GM12878 (cell line): ENCODE data around the gene SFPQ. TPM values are rescaled to one million over a fixed set of nuclear protein-coding genes. Genes with fewer than 3 reads are reported as not detected.

ENCODE experiments used
- ATAC-seq: fragments of 200-7000 bp; cut with Tn5 transposase; 3 replicates; pipeline ENCODE4 v1.9.1; 2020; ENCODE audit warnings: mild to moderate bottlenecking, moderate library complexity
- BruUV-seq: library from RNA; stranded (reverse); fragments of 400-500 nt; replicated peaks from 2 replicates; lab custom pipeline; 2021; lab: Mats Ljungman, UMichigan
- CTCF ChIA-PET: fragments of 300-600 bp; sonication (Branson Sonifier 250); formaldehyde crosslinking; extraction: SDS; loops from one replicate; lab custom pipeline; 2021; ENCODE audit warnings: inconsistent platforms; lab: Yijun Ruan, JAX
- POLR2A ChIA-PET: fragments of 350-600 bp; formaldehyde crosslinking; extraction: SDS; loops from one replicate; lab custom pipeline; 2021; ENCODE audit warnings: inconsistent platforms; lab: Charles Lee
- RAD21 ChIA-PET: fragments of 300-600 bp; sonication (Branson Sonifier 250); formaldehyde crosslinking; loops from one replicate; lab custom pipeline; 2023; ENCODE audit warnings: antibody characterized with exemption; ENCODE audit not compliant: unreplicated experiment; lab: Charles Lee
- SMC1A ChIA-PET: fragments of 300-600 bp; sonication (Branson Sonifier 250); formaldehyde crosslinking; loops from one replicate; lab custom pipeline; 2023; ENCODE audit not compliant: unreplicated experiment, uncharacterized antibody; lab: Charles Lee
- DNase-seq: peaks from one replicate; pipeline ENCODE4 v3.0.0-alpha.2; 2011; ENCODE audit warnings: low read depth, low spot score
- FAIRE-seq: peaks from 3 replicates; lab custom pipeline; 2011; peaks lifted over from hg19 to GRCh38; lab: Jason Lieb, UNC
- H2AFZ ChIP-seq: 2 replicates; pipeline ENCODE4 v1.6.0; 2011; ENCODE audit warnings: low read depth, low read length, control low read depth; ENCODE audit not compliant: control insufficient read depth
- H3K27ac ChIP-seq: 2 replicates; pipeline ENCODE4 v1.5.1; 2011; ENCODE audit warnings: control low read depth; ENCODE audit not compliant: control insufficient read depth, insufficient read depth
- H3K27me3 ChIP-seq, 2 experiments: replicated peaks in 1 of 2; 2 replicates each; pipeline versions ENCODE4 v1.6.0 to v1.6.1; 2011; ENCODE audit warnings: low read length in 1 of 2; ENCODE audit not compliant: control insufficient read depth in 2 of 2, insufficient read depth in 2 of 2
- H3K36me3 ChIP-seq, 2 experiments: 2 replicates each; pipeline ENCODE4 v1.5.1; 2011; ENCODE audit warnings: low read length in 1 of 2; ENCODE audit not compliant: control insufficient read depth in 2 of 2, insufficient read depth in 2 of 2
- H3K4me1 ChIP-seq: 2 replicates; pipeline ENCODE4 v1.6.1; 2011; ENCODE audit warnings: mild to moderate bottlenecking, low read length, moderate library complexity, mixed read lengths; ENCODE audit not compliant: control insufficient read depth, insufficient read depth
- H3K4me2 ChIP-seq: 2 replicates; pipeline ENCODE4 v1.6.0; 2011; ENCODE audit warnings: control low read depth; ENCODE audit not compliant: control insufficient read depth, insufficient read depth
- H3K4me3 ChIP-seq: fragments of 200-600 bp; sonication (generic); 2 replicates; pipeline ENCODE4 v1.5.1; 2016
- H3K79me2 ChIP-seq: 2 replicates; pipeline ENCODE4 v1.6.0; 2011; ENCODE audit warnings: low read length; ENCODE audit not compliant: control insufficient read depth, insufficient read depth
- H3K9ac ChIP-seq: 2 replicates; pipeline ENCODE4 v1.8.0; 2011; ENCODE audit warnings: low read length, control low read depth, mixed read lengths; ENCODE audit not compliant: control insufficient read depth, insufficient read depth
- H3K9me3 ChIP-seq: replicated peaks from 3 replicates; pipeline ENCODE4 v1.5.1; 2011; ENCODE audit warnings: mild to moderate bottlenecking, low read length; ENCODE audit not compliant: control insufficient read depth, insufficient read depth
- H4K20me1 ChIP-seq: 2 replicates; pipeline ENCODE4 v1.6.0; 2011; ENCODE audit not compliant: control insufficient read depth, insufficient read depth
- ATF7 ChIP-seq: fragments of 450-650 bp; IDR thresholded peaks from 2 replicates; pipeline ENCODE4 v1.6.1; 2016; ENCODE audit warnings: low read depth, mild to moderate bottlenecking
- BRCA1 ChIP-seq: IDR thresholded peaks from 2 replicates; pipeline ENCODE4 v1.6.1; 2011; ENCODE audit warnings: low read depth, low read length, improper control_type of control experiment
- CEBPB ChIP-seq, 2 experiments: fragments of 150-350 bp in 1 of 2; IDR thresholded peaks; 2 replicates each; pipeline ENCODE4 v1.6.1; 2012 to 2014; ENCODE audit warnings: low read depth in 2 of 2, low read length in 2 of 2, borderline replicate concordance in 1 of 2, inconsistent platforms in 1 of 2
- CHD1 ChIP-seq: IDR thresholded peaks from 2 replicates; pipeline ENCODE4 v1.6.1; 2012; ENCODE audit warnings: low read depth, low read length, improper control_type of control experiment
- CHD2 ChIP-seq: IDR thresholded peaks from 2 replicates; pipeline ENCODE4 v1.6.1; 2011; ENCODE audit warnings: low read depth, low read length, improper control_type of control experiment, borderline replicate concordance
- CUX1 ChIP-seq: IDR thresholded peaks from 2 replicates; pipeline ENCODE4 v1.6.1; 2012; ENCODE audit warnings: improper control_type of control experiment, low read depth, low read length; ENCODE audit not compliant: insufficient replicate concordance
- FOXK2 ChIP-seq: fragments of 450-650 bp; IDR thresholded peaks from 2 replicates; pipeline ENCODE4 v1.6.1; 2017; ENCODE audit warnings: mild to moderate bottlenecking, moderate library complexity
- IRF4 ChIP-seq: IDR thresholded peaks from 2 replicates; pipeline ENCODE4 v1.6.1; 2011; ENCODE audit warnings: low read depth, low read length
- JUND ChIP-seq: IDR thresholded peaks from 2 replicates; pipeline ENCODE4 v1.6.1; 2012; ENCODE audit warnings: low read depth, mild to moderate bottlenecking, low read length, improper control_type of control experiment, moderate library complexity
- MTA2 ChIP-seq: fragments of 450-650 bp; IDR thresholded peaks from 2 replicates; pipeline ENCODE4 v1.6.1; 2016; ENCODE audit warnings: low read depth, mild to moderate bottlenecking, moderate library complexity
- RB1 ChIP-seq: fragments of 450-650 bp; formaldehyde crosslinking; IDR thresholded peaks from 2 replicates; pipeline ENCODE4 v1.6.1; 2017; ENCODE audit warnings: mild to moderate bottlenecking, borderline replicate concordance
- STAT1 ChIP-seq: fragments of 450-650 bp; conservative IDR thresholded peaks from 2 replicates; pipeline ENCODE4 v1.6.1; 2014; ENCODE audit warnings: antibody characterized with exemption, mild to moderate bottlenecking
- SUZ12 ChIP-seq: fragments of 200-600 bp; sonication (generic); IDR thresholded peaks from one replicate; pipeline ENCODE4 v1.6.1; 2018; ENCODE audit warnings: antibody characterized with exemption, mild to moderate bottlenecking; ENCODE audit not compliant: unreplicated experiment
- TARDBP ChIP-seq: IDR thresholded peaks from 2 replicates; pipeline ENCODE4 v1.6.1; 2016; ENCODE audit warnings: borderline replicate concordance
- WGBS: methylation state at CpG from one replicate; pipeline ENCODE4 v1.1.6; 2016; ENCODE audit warnings: low lambda C conversion rate; ENCODE audit not compliant: insufficient replicate concordance, insufficient coverage; ENCODE audit errors: missing lambda C conversion rate; 5-methylcytosine and 5-hydroxymethylcytosine counted together
- in situ Hi-C: fragments of 300-500 bp; cut with MboI; formaldehyde crosslinking; loops from 9 replicates; pipeline ENCODE4 v1.14.3; 2018; ENCODE audit warnings: mixed read lengths
- intact Hi-C: fragments of 100-400 bp; cut with micrococcal nuclease; formaldehyde crosslinking; loops from one replicate; pipeline ENCODE4 v1.14.2; 2022; ENCODE audit not compliant: unreplicated experiment
- polyA plus RNA-seq, 11 experiments: library from polyadenylated mRNA; depleted of rRNA in 4 of 11; unstranded in 6 of 11; stranded (reverse) in 5 of 11; fragments of >200 nt; fragmentation: Nextera tagmentation in 4 of 11; fragmentation: Illumina TruSeq in 1 of 11; extraction: Ambion mirVana in 4 of 11; extraction: Trizol in 1 of 11; gene quantifications; 1 replicate in 1 of 11; 2 replicates in 10 of 11; pipeline versions ENCODE4 v1.2.1 to v1.2.3, GENCODE V29; 2011 to 2016; ENCODE audit warnings: inconsistent platforms in 2 of 11, missing spikeins in 2 of 11, low read depth in 1 of 11
- total RNA-seq, 4 experiments: library from RNA; depleted of rRNA in 3 of 4; stranded (reverse); fragments of >200 nt in 3 of 4; fragmentation: Illumina TruSeq in 1 of 4; extraction: Trizol in 1 of 4; gene quantifications; 2 replicates each; pipeline versions ENCODE4 v1.2.1 to v1.2.3, GENCODE V29; 2013 to 2021

The SFPQ gene
- total and polyA plus RNA-seq, 10 of the 15 experiments (the other 5 are each of a cell fraction or from before 2014, with no cell fraction given) = 78.5 to 559 (median 199) TPM

- Histone ChIP-seq H3K27ac (no peak overlapping the region), H2AFZ (no peak overlapping the region), H3K4me3 (no peak overlapping the region), H3K9ac (no peak overlapping the region), H3K36me3 (peaks cover 1 to 16% of the 10 kb centered on the region in 2 experiments), H3K4me2 (no peak overlapping the region), H3K79me2 (no peaks in the 10 kb centered on the region), H3K27me3 (no peaks in the 10 kb centered on the region), H4K20me1 (no peaks in the 10 kb centered on the region), H3K4me1 (no peaks in the 10 kb centered on the region), H3K9me3 (no peaks in the 10 kb centered on the region)
- no peak for TF ChIP-seq CHD2
- TF ChIP-seq MTA2 = no peak
- no peak for TF ChIP-seq BRCA1
- no peak for TF ChIP-seq SUZ12
- TF ChIP-seq ATF7 = no peak
- no peak for TF ChIP-seq CHD1
- no peak for TF ChIP-seq IRF4
- no peak for TF ChIP-seq STAT1
- ChIA-PET POLR2A (interaction anchor here (1.1 to 1.6 kb wide), 2 partner anchors 11 to 21 kb away, joined by 3 read pairs; partner anchors contain the start of gene SFPQ), RAD21 (no interaction called here), SMC1A (interaction anchor here (0.7 kb wide), 1 partner anchor 11 kb away, joined by 3 read pairs; no protein-coding TSS in a partner anchor), CTCF (interaction anchor here (0.6 to 1.3 kb wide), 2 partner anchors 30 to 253 kb away, joined by 3 to 4 read pairs; no protein-coding TSS in a partner anchor)
- no peak for FAIRE-seq
- in situ Hi-C loops (no loop called here), intact Hi-C loops (no loop called here)
- no TSS peak for BruUV-seq
- 96% methylated on average over 8 of the region's 8 CpGs for WGBS
- DNase-seq = no peak
- no peak for ATAC-seq
Observed at GRCh38 chr1:35172022-35172421, 20.9 kb downstream of the SFPQ start.

GRCh38 chr1:35171579-35171978 is 21.4 kb downstream of the SFPQ start:
- WGBS = 50% methylated on average over 4 of the region's 4 CpGs
- ATAC-seq = no peak
- Histone ChIP-seq H3K4me2 (no peak overlapping the region), H3K9ac (no peak overlapping the region), H3K79me2 (no peaks in the 10 kb centered on the region), H3K9me3 (no peaks in the 10 kb centered on the region), H3K27me3 (no peaks in the 10 kb centered on the region), H3K27ac (no peak overlapping the region), H3K36me3 (peaks cover 1 to 13% of the 10 kb centered on the region in 2 experiments), H2AFZ (no peak overlapping the region), H3K4me3 (no peak overlapping the region), H4K20me1 (no peaks in the 10 kb centered on the region), H3K4me1 (no peaks in the 10 kb centered on the region)
- intact Hi-C loops = no loop called here
- no peak for DNase-seq
- FAIRE-seq = no peak
- in situ Hi-C loops = no loop called here
- ChIA-PET RAD21 (no interaction called here), CTCF (interaction anchor here (1.3 kb wide), 1 partner anchor 31 kb away, joined by 4 read pairs; no protein-coding TSS in a partner anchor), POLR2A (interaction anchor here (1.1 to 1.6 kb wide), 2 partner anchors 12 to 21 kb away, joined by 3 read pairs; partner anchors contain the start of gene SFPQ), SMC1A (interaction anchor here (0.6 to 0.7 kb wide), 2 partner anchors 10 to 56 kb away, joined by 3 read pairs; no protein-coding TSS in a partner anchor)
- BruUV-seq = no TSS peak
- TF ChIP-seq JUND (no peak), RB1 (no peak), CEBPB (IDR thresholded peaks at IDR 0.05; ENCODE audit: borderline replicate concordance in 1 of 2, low read depth in 2 of 2, low read length in 2 of 2) (no peak), CUX1 (no peak), TARDBP (no peak), FOXK2 (no peak)
